Esophagus squamous epithelium (tissue), 5 donors: ENCODE results near the gene CEMIP. TPM values are rescaled to one million over a fixed set of nuclear protein-coding genes. Genes with fewer than 3 reads are reported as not detected.

Experiments
- DNase-seq: peaks from one replicate; lab custom pipeline; 2025; lab: John Stamatoyannopoulos, UW
- H3K27ac ChIP-seq, 4 donors: fragments of 200-600 bp; sonication (generic); one replicate each; pipeline ENCODE4 v1.5.1; 2016 to 2019; ENCODE audit warnings: mild to moderate bottlenecking in 1 of 4
- H3K27me3 ChIP-seq, 4 donors: fragments of 200-600 bp; sonication (generic); 1 replicate in 3 of 4; 2 replicates in 1 of 4; pipeline versions ENCODE4 v1.5.1 to v1.6.0; 2017 to 2021; ENCODE audit warnings: antibody characterized with exemption in 1 of 4
- H3K36me3 ChIP-seq, 3 donors: fragments of 200-600 bp; sonication (generic); one replicate each; pipeline ENCODE4 v1.5.1; 2016 to 2019
- H3K4me1 ChIP-seq, 3 donors: fragments of 200-600 bp; sonication (generic); one replicate each; pipeline ENCODE4 v1.5.1; 2017 to 2019
- H3K4me3 ChIP-seq, 4 donors: fragments of 200-600 bp; sonication (generic); 1 replicate in 3 of 4; 2 replicates in 1 of 4; pipeline ENCODE4 v1.5.1; 2016 to 2019; ENCODE audit warnings: mild to moderate bottlenecking in 2 of 4, moderate library complexity in 1 of 4
- H3K9me3 ChIP-seq, 3 donors: fragments of 200-600 bp; sonication (generic); one replicate each; pipeline ENCODE4 v1.5.1; 2016 to 2019
- POLR2A ChIP-seq, 4 donors: fragments of 450-650 bp; IDR thresholded peaks; one replicate each; pipeline ENCODE4 v1.6.1; 2017; ENCODE audit warnings: antibody characterized with exemption in 4 of 4, mild to moderate bottlenecking in 4 of 4, moderate library complexity in 3 of 4
- whole genome bisulfite sequencing, 2 donors: methylation state at CpG; one replicate each; pipeline ENCODE4 v1.1.5; 2018; 5-methylcytosine and 5-hydroxymethylcytosine counted together
- intact Hi-C: fragments of 100-400 bp; cut with DNase I; formaldehyde crosslinking; loops from one replicate; pipeline ENCODE4 v1.15.0; 2022
- total RNA-seq, 4 donors: library from RNA; depleted of rRNA; stranded (reverse); fragments of >200 nt; gene quantifications; one replicate each; pipeline ENCODE4 v1.1.0, GENCODE V29; 2016
- TF ChIP-seq, protein P1 (sequence below), 6 experiments: fragments of 450-650 bp in 4 of 6; fragments of 200-600 bp in 2 of 6; sonication (generic) in 2 of 6; IDR thresholded peaks; one replicate each; pipeline ENCODE4 v1.5.1; 2016 to 2019; ENCODE audit warnings: antibody characterized with exemption in 6 of 6, mild to moderate bottlenecking in 4 of 6, moderate library complexity in 4 of 6
- donor health status: DM: yes; HTN: yes; CAD: no.

Gene CEMIP
- total RNA-seq, 4 donors from 2014 or later = 2.8 to 13.5 (median 7.6) TPM

DNA sequence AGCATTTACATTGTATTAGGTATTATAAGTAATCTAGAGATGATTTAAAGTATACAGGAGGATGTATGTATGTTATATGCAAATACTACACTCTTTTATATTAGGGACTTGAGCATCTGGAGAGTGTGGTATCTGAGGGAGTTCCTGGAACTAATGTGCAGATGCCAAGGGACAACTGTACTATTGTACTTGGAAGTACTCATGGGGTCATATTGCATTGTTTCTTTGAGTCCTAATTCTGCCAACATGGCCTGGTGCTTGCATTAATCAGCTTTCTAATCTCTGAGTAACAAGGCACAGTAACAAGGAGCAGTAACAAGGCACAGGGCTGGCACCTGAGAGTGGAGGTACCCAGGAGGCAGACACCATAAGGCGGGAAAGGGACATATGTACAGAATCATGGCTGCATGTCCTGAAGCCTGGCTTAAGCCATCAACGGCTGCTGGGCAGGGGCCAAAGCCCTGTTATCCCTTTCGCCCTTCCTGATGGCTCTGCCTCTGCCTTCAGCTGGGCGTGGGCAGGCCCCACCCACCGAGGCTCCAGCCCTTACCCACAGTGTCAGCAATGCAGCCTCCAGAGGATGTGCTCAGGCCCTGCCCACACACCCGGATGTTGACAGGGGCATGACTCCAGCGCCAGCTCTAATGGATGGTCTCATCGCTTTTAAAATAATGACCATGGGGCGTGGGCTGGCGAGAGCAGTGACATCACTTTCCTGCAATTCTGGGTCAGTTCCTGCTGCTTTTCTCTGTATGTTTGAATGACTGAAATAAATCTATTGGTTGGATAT lies 22.9 kb downstream of the CEMIP start:
- H3K4me1 ChIP-seq = peaks cover 4 to 22% (median 6%) of the 10 kb centered on the region in 3 donors
- intact Hi-C loops = no loop called here
- H3K27ac ChIP-seq = no peak overlapping the region
- no peak for TF ChIP-seq POLR2A (IDR thresholded peaks at IDR 0.05)
- TF ChIP-seq, protein P1, sequence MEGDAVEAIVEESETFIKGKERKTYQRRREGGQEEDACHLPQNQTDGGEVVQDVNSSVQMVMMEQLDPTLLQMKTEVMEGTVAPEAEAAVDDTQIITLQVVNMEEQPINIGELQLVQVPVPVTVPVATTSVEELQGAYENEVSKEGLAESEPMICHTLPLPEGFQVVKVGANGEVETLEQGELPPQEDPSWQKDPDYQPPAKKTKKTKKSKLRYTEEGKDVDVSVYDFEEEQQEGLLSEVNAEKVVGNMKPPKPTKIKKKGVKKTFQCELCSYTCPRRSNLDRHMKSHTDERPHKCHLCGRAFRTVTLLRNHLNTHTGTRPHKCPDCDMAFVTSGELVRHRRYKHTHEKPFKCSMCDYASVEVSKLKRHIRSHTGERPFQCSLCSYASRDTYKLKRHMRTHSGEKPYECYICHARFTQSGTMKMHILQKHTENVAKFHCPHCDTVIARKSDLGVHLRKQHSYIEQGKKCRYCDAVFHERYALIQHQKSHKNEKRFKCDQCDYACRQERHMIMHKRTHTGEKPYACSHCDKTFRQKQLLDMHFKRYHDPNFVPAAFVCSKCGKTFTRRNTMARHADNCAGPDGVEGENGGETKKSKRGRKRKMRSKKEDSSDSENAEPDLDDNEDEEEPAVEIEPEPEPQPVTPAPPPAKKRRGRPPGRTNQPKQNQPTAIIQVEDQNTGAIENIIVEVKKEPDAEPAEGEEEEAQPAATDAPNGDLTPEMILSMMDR (IDR thresholded peaks at IDR 0.05) = no peak
- WGBS, 2 donors = 67% methylated on average over 7 to 8 of the region's 10 CpGs
- DNase-seq = no peak
- no peaks in the 10 kb centered on the region for H3K9me3 ChIP-seq
- H3K27me3 ChIP-seq = no peaks in the 10 kb centered on the region
- H3K4me3 ChIP-seq = no peak overlapping the region
- no peaks in the 10 kb centered on the region for H3K36me3 ChIP-seq

DNA sequence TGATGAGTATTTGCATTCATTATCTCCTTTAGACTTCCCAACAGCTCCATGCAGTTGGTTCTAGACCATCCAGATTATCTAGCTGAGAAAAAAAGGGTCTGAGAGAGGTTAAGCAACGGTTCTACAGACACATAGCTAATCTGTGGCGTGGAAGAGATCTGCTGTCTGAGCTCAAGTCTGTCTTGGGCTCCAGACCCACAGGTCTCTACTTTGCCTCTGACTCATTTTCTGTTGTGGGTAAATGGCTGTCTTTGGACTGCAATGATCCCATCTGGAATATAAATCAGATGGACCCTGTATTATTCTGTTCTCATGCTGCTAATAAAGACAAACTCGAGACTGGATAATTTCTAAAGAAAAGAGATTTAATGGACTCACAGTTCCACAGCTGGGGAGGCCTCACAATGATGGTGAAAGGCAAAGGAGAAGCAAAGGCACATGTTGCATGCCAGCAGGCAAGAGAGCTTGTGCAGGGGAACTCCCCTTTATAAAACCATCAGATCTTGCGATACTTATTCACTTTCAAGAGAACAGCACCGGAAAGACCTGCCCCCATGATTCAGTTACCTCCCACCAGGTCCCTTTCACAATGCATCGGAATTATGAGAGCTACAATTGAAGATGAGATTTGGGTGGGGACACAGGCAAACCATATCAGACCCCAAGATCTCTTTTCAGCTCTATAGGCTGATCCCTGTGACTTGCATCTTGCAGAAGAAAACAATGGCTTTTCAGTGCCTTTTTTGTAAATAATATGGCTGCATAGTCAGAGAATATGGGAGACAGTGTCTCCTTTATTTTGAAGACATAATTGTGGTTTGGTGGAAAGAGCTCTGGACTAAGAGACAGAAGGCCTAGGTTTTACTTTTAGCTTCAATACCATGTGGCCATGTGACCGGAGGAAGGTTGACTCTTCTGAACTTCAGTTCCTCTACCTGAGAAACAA lies 24.7 kb downstream of the CEMIP start:
- H3K36me3 ChIP-seq = no peaks in the 10 kb centered on the region
- DNase-seq = no peak
- intact Hi-C loops = no loop called here
- H3K4me3 ChIP-seq = no peak overlapping the region
- peaks cover 4 to 22% (median 6%) of the 10 kb centered on the region in 3 donors for H3K4me1 ChIP-seq
- no peaks in the 10 kb centered on the region for H3K9me3 ChIP-seq
- TF ChIP-seq, protein P1 (IDR thresholded peaks at IDR 0.05) = no peak
- no peak for TF ChIP-seq POLR2A (IDR thresholded peaks at IDR 0.05)
- no peaks in the 10 kb centered on the region for H3K27me3 ChIP-seq
- WGBS, 2 donors = 75 to 87% methylated on average over 7 of the region's 7 CpGs
- H3K27ac ChIP-seq = no peak overlapping the region

DNA sequence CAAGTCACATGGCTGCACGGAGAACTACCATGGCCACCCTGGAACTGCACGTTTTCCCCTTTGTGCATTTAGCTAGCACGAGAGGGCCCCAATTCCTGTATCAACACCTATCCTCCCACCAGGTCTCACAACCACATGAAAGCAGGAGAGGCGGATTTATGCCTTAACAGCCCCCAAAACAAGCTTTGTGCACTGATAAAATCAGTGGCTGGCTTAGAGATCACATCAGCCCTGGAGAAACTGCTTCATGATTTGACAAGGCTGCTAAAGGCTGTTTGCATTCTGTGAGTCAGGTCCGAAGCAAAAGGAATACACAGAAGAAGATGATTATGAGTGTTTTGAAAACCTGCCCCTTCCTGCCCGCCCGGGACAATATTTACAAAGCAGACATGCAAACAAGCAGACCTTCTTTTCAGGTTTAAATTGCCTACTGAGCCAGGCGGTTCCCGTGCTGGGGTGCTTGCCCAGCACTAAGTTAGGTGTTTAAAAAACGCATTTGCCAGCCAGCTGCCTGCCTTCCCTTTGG lies 25.9 kb downstream of the CEMIP start:
- TF ChIP-seq, protein P1 (IDR thresholded peaks at IDR 0.05) = no peak
- Histone ChIP-seq H3K27me3 (no peaks in the 10 kb centered on the region), H3K4me1 (peaks cover 4 to 22% (median 6%) of the 10 kb centered on the region in 3 donors), H3K36me3 (no peaks in the 10 kb centered on the region), H3K9me3 (no peaks in the 10 kb centered on the region), H3K4me3 (no peak overlapping the region), H3K27ac (peak overlapping the region in 1 of 4 donors; percentile 49)
- intact Hi-C loops = no loop called here
- WGBS, 2 donors = 36 to 41% methylated on average over 8 to 9 of the region's 10 CpGs
- no peak for DNase-seq

DNA sequence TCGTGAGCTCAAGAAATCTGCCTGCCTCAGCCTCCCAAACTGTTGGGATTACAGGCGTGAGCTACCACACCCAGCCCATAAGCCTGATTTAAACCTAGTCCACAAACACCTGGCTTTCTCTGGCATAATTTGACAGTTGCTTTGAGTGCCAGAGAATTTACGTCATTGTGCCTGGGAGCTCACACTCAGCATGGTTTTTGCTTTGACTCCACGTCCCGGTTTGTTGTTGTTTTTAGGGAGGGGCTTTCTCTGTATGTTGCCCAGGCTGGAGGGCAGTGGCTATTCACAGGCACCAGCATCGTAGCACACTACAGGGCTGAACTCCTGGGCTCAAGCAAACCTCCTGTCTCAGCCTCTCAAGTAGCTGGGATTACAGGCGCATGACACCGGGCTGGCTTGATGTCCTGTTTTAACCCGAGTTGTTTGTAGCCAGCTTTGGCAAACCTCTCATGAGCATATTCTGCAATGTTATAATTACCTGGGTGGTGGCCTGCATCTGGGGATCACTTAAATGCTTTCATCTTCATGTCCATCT lies 32.7 kb downstream of the CEMIP start:
- Histone ChIP-seq H3K9me3 (no peaks in the 10 kb centered on the region), H3K4me3 (no peak overlapping the region), H3K27me3 (no peaks in the 10 kb centered on the region), H3K36me3 (no peaks in the 10 kb centered on the region), H3K27ac (no peak overlapping the region), H3K4me1 (peaks cover 0 to 5% (median 0%) of the 10 kb centered on the region in 3 donors)
- intact Hi-C loops = no loop called here
- WGBS, 2 donors = 58 to 67% methylated on average over 8 to 9 of the region's 9 CpGs
- TF ChIP-seq, protein P1 (IDR thresholded peaks at IDR 0.05) = no peak
- TF ChIP-seq POLR2A (IDR thresholded peaks at IDR 0.05) = no peak
- no peak for DNase-seq
